ENCODE measurements around the gene ABHD6. TPM values are rescaled to one million over a fixed set of nuclear protein-coding genes. Genes with fewer than 3 reads are reported as not detected.
A peak's percentile ranks its signal among the peaks of the same experiment; 100 is the strongest.
"Not testable (repeated sequence)": the region's sequence is repeated elsewhere in the genome, so short reads cannot be mapped to it uniquely, and the experiment has no call there.

The ABHD6 gene
- total and polyA plus RNA-seq, 9 donors = 3.2 to 7.1 (median 4.5) TPM

DNA sequence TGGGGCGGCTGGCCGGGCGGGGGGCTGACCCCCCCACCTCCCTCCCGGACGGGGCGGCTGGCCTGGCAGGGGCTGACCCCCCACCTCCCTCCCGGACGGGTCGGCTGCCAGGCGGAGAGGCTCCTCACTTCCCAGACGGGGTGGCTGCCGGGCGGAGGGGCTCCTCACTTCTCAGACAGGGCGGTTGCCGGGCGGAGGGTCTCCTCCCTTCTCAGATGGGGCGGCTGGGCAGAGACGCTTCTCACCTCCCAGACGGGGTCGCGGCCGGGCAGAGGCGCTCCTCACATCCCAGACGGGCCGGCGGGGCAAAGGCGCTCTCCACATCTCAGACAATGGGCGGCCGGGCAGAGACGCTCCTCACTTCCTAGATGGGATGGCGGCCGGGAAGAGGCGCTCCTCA lies 52.9 kb downstream of the ABHD6 start:
- DNase-seq; H3K4me3 ChIP-seq (ENCODE audit: low read length); H3K9me3 ChIP-seq (replicated peaks; ENCODE audit: control insufficient read depth, low read depth, low read length); H3K27ac ChIP-seq (ENCODE audit: low read length); H3K36me3 ChIP-seq (ENCODE audit: control insufficient read depth, insufficient read depth, low read length); H3K27me3 ChIP-seq (ENCODE audit: control insufficient read depth, insufficient read depth, low read length): not testable (repeated sequence)
- peaks cover 19% of the 10 kb centered on the region for H3K4me1 ChIP-seq (ENCODE audit: control insufficient read depth, insufficient read depth, low read length)
- 95% methylated on average over 8 of the region's 33 CpGs for WGBS (ENCODE audit: insufficient coverage)

GRCh38 chr3:58291671-58292338 lies 54.2 kb downstream of the ABHD6 start:
- no peaks in the 10 kb centered on the region for H3K27me3 ChIP-seq (ENCODE audit: control insufficient read depth, insufficient read depth, low read length)
- no peak overlapping the region for H3K27ac ChIP-seq (ENCODE audit: low read length)
- peaks cover 3% of the 10 kb centered on the region for H3K9me3 ChIP-seq (replicated peaks; ENCODE audit: control insufficient read depth, low read depth, low read length)
- H3K4me3 ChIP-seq (ENCODE audit: low read length) = no peak overlapping the region
- WGBS (ENCODE audit: insufficient coverage) = 78% methylated on average over 6 of the region's 9 CpGs
- DNase-seq = no peak
- H3K4me1 ChIP-seq (ENCODE audit: control insufficient read depth, insufficient read depth, low read length) = peaks cover 25% of the 10 kb centered on the region
- H3K36me3 ChIP-seq (ENCODE audit: control insufficient read depth, insufficient read depth, low read length) = no peaks in the 10 kb centered on the region

DNA sequence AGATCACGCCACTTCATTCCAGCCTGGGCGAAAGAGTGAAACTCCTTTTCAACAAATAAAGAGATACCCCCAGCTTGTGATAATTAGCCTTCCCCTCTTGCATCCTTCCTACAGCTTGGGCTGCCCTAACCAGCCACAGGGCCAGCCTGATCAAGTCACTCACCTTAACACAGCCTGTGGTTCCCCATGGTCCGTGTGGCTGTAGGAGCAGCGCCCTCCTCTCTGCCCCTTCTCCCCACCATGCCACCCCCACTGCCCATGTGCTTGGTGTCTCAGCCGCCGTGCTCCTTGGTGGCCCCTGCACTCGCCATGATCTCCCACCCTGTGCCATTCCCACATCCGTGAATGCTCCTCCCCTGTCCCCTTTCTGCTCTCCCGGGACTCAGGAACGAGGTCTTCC lies 55.3 kb downstream of the ABHD6 start:
- DNase-seq = no peak
- no peaks in the 10 kb centered on the region for H3K36me3 ChIP-seq (ENCODE audit: control insufficient read depth, insufficient read depth, low read length)
- 85% methylated on average over 9 of the region's 10 CpGs for WGBS (ENCODE audit: insufficient coverage)

GRCh38 chr3:58293516-58293915 lies 55.9 kb downstream of the ABHD6 start:
- H3K9me3 ChIP-seq (replicated peaks; ENCODE audit: control insufficient read depth, low read depth, low read length) = peaks cover 3% of the 10 kb centered on the region
- no peaks in the 10 kb centered on the region for H3K36me3 ChIP-seq (ENCODE audit: control insufficient read depth, insufficient read depth, low read length)
- H3K27ac ChIP-seq (ENCODE audit: low read length) = no peak overlapping the region
- no peak overlapping the region for H3K4me3 ChIP-seq (ENCODE audit: low read length)
- no peak for DNase-seq
- peaks cover 3% of the 10 kb centered on the region for H3K27me3 ChIP-seq (ENCODE audit: control insufficient read depth, insufficient read depth, low read length)
- H3K4me1 ChIP-seq (ENCODE audit: control insufficient read depth, insufficient read depth, low read length) = peaks cover 10% of the 10 kb centered on the region
- 73% methylated on average over 4 of the region's 9 CpGs for WGBS (ENCODE audit: insufficient coverage)

More for the DNA sequence above, 55.3 kb downstream of the ABHD6 start:
- H3K4me3 ChIP-seq (ENCODE audit: low read length) = no peak overlapping the region
- no peak overlapping the region for H3K27ac ChIP-seq (ENCODE audit: low read length)
- H3K4me1 ChIP-seq (ENCODE audit: control insufficient read depth, insufficient read depth, low read length) = peaks cover 16% of the 10 kb centered on the region
- peaks cover 3% of the 10 kb centered on the region for H3K9me3 ChIP-seq (replicated peaks; ENCODE audit: control insufficient read depth, low read depth, low read length)
- H3K27me3 ChIP-seq (ENCODE audit: control insufficient read depth, insufficient read depth, low read length) = no peaks in the 10 kb centered on the region

DNA sequence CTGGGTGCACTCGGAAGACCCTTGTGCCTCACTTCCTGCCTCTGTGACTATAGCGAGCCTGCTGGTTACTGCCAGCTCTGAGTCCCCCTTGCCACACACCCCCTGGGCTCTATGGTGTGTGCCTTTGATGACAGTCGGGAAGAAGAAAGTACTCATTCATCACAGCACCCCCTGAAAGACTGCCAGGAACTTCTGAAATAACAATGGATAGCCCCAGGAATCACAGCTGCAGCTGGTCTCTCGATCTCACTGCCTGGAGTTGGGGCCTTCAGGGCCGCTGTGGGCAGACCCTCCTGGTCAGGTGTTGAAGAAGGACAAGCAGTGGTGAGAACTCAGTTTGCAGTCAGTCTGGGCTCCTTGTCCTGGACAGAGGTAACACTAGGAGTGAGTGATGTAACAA lies 58.7 kb downstream of the ABHD6 start:
- H3K27me3 ChIP-seq (ENCODE audit: control insufficient read depth, insufficient read depth, low read length) = peaks cover 6% of the 10 kb centered on the region
- H3K36me3 ChIP-seq (ENCODE audit: control insufficient read depth, insufficient read depth, low read length) = no peaks in the 10 kb centered on the region
- H3K27ac ChIP-seq (ENCODE audit: low read length) = no peak overlapping the region
- DNase-seq = no peak
- 57% methylated on average over 3 of the region's 5 CpGs for WGBS (ENCODE audit: insufficient coverage)
- peaks cover 10% of the 10 kb centered on the region for H3K4me1 ChIP-seq (ENCODE audit: control insufficient read depth, insufficient read depth, low read length)
- peaks cover 3% of the 10 kb centered on the region for H3K9me3 ChIP-seq (replicated peaks; ENCODE audit: control insufficient read depth, low read depth, low read length)
- no peak overlapping the region for H3K4me3 ChIP-seq (ENCODE audit: low read length)

DNA sequence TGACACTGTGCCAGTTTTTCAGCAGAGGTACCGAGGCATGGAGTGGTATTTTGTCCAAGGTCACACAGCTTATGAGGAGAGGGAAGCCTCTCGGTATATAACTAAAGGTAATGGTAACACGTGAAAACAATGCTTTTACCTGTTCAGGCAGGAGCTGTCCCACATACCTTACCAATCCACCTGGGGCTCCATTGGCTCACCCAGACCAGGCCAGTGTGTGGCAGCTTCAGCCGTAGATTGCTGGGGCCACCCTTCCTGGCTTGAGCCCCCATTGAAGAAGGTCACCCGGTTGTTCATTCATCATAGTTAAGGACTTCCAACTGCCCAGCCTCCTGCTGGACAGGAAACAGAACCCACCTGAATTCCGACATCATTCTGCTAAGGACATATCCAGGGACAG lies 59.3 kb downstream of the ABHD6 start:
- H3K4me1 ChIP-seq (ENCODE audit: control insufficient read depth, insufficient read depth, low read length) = peaks cover 10% of the 10 kb centered on the region
- H3K36me3 ChIP-seq (ENCODE audit: control insufficient read depth, insufficient read depth, low read length) = no peaks in the 10 kb centered on the region
- peaks cover 8% of the 10 kb centered on the region for H3K27me3 ChIP-seq (ENCODE audit: control insufficient read depth, insufficient read depth, low read length)
- H3K4me3 ChIP-seq (ENCODE audit: low read length) = no peak overlapping the region
- no CpG with 5 or more reads among the region's 6 CpGs for WGBS (ENCODE audit: insufficient coverage)
- no peak overlapping the region for H3K27ac ChIP-seq (ENCODE audit: low read length)
- DNase-seq = no peak
- H3K9me3 ChIP-seq (replicated peaks; ENCODE audit: control insufficient read depth, low read depth, low read length) = peaks cover 3% of the 10 kb centered on the region

DNA sequence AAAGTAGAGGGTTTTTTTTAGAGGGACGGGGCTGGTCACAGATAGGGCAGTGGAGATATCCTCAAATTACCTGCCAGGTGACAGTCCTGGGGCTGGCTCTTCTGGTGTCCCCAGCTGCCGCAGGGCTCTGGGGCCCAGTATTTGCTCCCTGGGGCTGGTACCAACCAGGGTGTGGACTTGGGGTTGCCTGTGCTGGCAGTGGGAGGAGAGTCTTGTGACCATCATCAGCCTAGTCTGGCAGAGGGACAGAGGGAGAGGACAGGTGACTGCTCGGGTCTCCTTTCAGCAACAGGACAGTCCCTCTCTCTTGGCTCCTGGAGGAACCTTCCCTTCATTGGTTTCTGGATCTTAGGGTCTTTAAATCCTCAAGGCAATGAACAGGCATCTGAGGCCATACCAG lies 60.6 kb downstream of the ABHD6 start:
- peaks cover 10% of the 10 kb centered on the region for H3K4me1 ChIP-seq (ENCODE audit: control insufficient read depth, insufficient read depth, low read length)
- H3K36me3 ChIP-seq (ENCODE audit: control insufficient read depth, insufficient read depth, low read length) = no peaks in the 10 kb centered on the region
- H3K4me3 ChIP-seq (ENCODE audit: low read length) = no peak overlapping the region
- peaks cover 3% of the 10 kb centered on the region for H3K9me3 ChIP-seq (replicated peaks; ENCODE audit: control insufficient read depth, low read depth, low read length)
- 71% methylated on average over 3 of the region's 3 CpGs for WGBS (ENCODE audit: insufficient coverage)
- no peak overlapping the region for H3K27ac ChIP-seq (ENCODE audit: low read length)
- H3K27me3 ChIP-seq (ENCODE audit: control insufficient read depth, insufficient read depth, low read length) = peaks cover 8% of the 10 kb centered on the region
- no peak for DNase-seq

GRCh38 chr3:58299075-58299474 lies 61.5 kb downstream of the ABHD6 start:
- H3K27me3 ChIP-seq (ENCODE audit: control insufficient read depth, insufficient read depth, low read length) = peaks cover 8% of the 10 kb centered on the region
- WGBS (ENCODE audit: insufficient coverage) = no CpG with 5 or more reads among the region's 2 CpGs
- H3K36me3 ChIP-seq (ENCODE audit: control insufficient read depth, insufficient read depth, low read length) = no peaks in the 10 kb centered on the region

GRCh38 chr3:58299839-58300516 lies 62.4 kb downstream of the ABHD6 start:
- peaks cover 7% of the 10 kb centered on the region for H3K4me1 ChIP-seq (ENCODE audit: control insufficient read depth, insufficient read depth, low read length)

More at GRCh38 chr3:58299075-58299474, 61.5 kb downstream of the ABHD6 start:
- Histone ChIP-seq H3K4me1 (ENCODE audit: control insufficient read depth, insufficient read depth, low read length) (peaks cover 9% of the 10 kb centered on the region), H3K4me3 (ENCODE audit: low read length) (no peak overlapping the region), H3K9me3 (replicated peaks; ENCODE audit: control insufficient read depth, low read depth, low read length) (peaks cover 3% of the 10 kb centered on the region), H3K27ac (ENCODE audit: low read length) (no peak overlapping the region)
- DNase-seq = no peak

DNA sequence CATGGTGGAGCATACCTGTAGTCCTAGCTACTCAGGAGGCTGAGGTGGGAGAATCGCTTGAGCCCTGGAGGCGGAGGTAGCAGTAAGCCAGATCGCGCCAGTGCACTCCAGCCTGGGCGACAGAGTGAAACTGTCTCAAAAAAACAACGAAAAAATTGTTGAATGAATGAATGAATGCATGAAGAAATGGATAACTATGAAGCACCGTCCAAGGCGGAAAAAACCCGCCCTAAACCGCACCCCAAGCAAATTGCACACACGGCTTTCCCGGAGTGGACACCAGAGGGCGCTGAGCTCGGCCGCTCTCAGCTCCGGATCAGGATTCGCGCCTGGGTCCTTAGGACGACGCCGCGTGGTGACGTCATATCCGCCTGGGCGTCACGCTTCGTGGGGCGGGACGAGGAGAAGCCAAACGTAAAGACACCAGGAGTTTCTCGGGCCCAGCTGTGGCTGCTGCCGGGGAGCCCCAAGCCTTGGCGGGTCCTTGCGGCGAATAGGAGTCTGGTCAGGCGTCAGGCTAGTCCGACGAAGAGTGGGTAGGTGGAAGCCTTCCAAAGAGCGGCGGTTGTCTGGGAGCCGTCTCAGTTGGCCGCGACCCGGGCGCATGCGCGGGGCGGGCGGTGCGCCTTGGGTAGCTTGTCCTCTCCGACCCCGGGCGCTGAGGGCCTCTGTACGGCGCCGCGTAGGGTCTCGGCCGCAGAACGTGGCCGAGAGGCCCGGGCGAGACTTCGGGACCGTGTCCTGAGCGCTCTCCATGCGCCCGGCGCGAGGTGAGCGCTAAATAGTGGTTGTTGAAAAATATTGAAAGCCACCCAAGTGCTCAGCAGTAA lies 68.5 kb downstream of the ABHD6 start, which contains the start of the genes HTD2 and RPP14:
Gene HTD2, plus strand, starts transcription at position 639 of the 830 bp plus-strand sequence. CDS start 11,094 bp downstream, outside the sequence.
Gene RPP14, plus strand, starts transcription at position 364 of the 830 bp plus-strand sequence. CDS start 4,085 bp downstream, outside the sequence.
- 4% methylated on average over 68 of the region's 71 CpGs for WGBS (ENCODE audit: insufficient coverage)

More at GRCh38 chr3:58299839-58300516, 62.4 kb downstream of the ABHD6 start:
- H3K27me3 ChIP-seq (ENCODE audit: control insufficient read depth, insufficient read depth, low read length) = peaks cover 8% of the 10 kb centered on the region
- H3K27ac ChIP-seq (ENCODE audit: low read length) = no peak overlapping the region
- WGBS (ENCODE audit: insufficient coverage) = 2% methylated on average over 6 of the region's 8 CpGs
- DNase-seq = peak; percentile 58
- H3K4me3 ChIP-seq (ENCODE audit: low read length) = no peak overlapping the region
- no peaks in the 10 kb centered on the region for H3K36me3 ChIP-seq (ENCODE audit: control insufficient read depth, insufficient read depth, low read length)
- peaks cover 3% of the 10 kb centered on the region for H3K9me3 ChIP-seq (replicated peaks; ENCODE audit: control insufficient read depth, low read depth, low read length)

More for the DNA sequence above, 68.5 kb downstream of the ABHD6 start, which contains the start of the genes HTD2 and RPP14:
- H3K4me1 ChIP-seq (ENCODE audit: control insufficient read depth, insufficient read depth, low read length) = peaks cover 18% of the 10 kb centered on the region
- no peaks in the 10 kb centered on the region for H3K9me3 ChIP-seq (replicated peaks; ENCODE audit: control insufficient read depth, low read depth, low read length)
- DNase-seq = peak; percentile 99
- H3K4me3 ChIP-seq (ENCODE audit: low read length) = peak within 1 kb of the TSS; percentile 95
- peaks cover 2% of the 10 kb centered on the region for H3K27me3 ChIP-seq (ENCODE audit: control insufficient read depth, insufficient read depth, low read length)
- H3K36me3 ChIP-seq (ENCODE audit: control insufficient read depth, insufficient read depth, low read length) = peaks cover 29% of the 10 kb centered on the region
- peak within 1 kb of the TSS; percentile 99 for H3K27ac ChIP-seq (ENCODE audit: low read length)

All from muscle of leg (tissue), 11 donors.